Measurements from ENCODE around the gene ARMC3.

DNA sequence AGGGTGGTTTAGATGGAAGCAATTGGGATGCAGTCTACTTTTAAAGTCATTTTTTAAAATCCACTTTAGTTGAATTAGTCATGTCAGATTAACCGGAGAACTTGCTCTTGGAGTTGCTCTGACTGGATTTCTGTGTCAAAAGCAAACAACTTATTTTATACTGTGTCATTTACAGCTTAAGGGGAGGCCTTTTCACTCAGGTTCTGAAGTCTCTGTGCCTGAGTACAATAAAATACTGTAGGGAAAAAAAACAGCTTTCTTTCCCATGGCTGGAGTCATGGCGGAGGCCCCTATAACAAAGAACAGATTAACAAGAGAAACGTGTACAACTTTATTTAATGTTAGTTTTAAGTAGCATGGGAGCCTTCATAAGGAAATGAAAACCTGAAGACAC is 128.3 kb downstream of the ARMC3 start:
- TF ChIP-seq, protein P1, sequence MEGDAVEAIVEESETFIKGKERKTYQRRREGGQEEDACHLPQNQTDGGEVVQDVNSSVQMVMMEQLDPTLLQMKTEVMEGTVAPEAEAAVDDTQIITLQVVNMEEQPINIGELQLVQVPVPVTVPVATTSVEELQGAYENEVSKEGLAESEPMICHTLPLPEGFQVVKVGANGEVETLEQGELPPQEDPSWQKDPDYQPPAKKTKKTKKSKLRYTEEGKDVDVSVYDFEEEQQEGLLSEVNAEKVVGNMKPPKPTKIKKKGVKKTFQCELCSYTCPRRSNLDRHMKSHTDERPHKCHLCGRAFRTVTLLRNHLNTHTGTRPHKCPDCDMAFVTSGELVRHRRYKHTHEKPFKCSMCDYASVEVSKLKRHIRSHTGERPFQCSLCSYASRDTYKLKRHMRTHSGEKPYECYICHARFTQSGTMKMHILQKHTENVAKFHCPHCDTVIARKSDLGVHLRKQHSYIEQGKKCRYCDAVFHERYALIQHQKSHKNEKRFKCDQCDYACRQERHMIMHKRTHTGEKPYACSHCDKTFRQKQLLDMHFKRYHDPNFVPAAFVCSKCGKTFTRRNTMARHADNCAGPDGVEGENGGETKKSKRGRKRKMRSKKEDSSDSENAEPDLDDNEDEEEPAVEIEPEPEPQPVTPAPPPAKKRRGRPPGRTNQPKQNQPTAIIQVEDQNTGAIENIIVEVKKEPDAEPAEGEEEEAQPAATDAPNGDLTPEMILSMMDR (IDR thresholded peaks at IDR 0.05) = no peak
- no peak for TF ChIP-seq POLR2A (IDR thresholded peaks at IDR 0.05)

Data from breast epithelium (tissue), 3 donors.